Muscle layer of colon (tissue), 2 donors: ENCODE data around the gene CMTM1.
"Not testable (repeated sequence)": the region's sequence is repeated elsewhere in the genome, so short reads cannot be mapped to it uniquely, and the experiment has no call there.

ENCODE experiments used
- H3K27ac ChIP-seq: one replicate; pipeline ENCODE4 v1.7.0; 2013; ENCODE audit warnings: low read depth, mild to moderate bottlenecking, low read length, moderate library complexity
- H3K27me3 ChIP-seq, 2 donors: one replicate each; pipeline ENCODE4 v1.7.0; 2013; ENCODE audit warnings: low read length in 2 of 2, mild to moderate bottlenecking in 2 of 2; ENCODE audit not compliant: insufficient read depth in 2 of 2, control insufficient read depth in 1 of 2
- H3K36me3 ChIP-seq: one replicate; pipeline ENCODE4 v1.7.0; 2013; ENCODE audit warnings: mild to moderate bottlenecking, low read length; ENCODE audit not compliant: insufficient read depth
- H3K4me1 ChIP-seq: one replicate; pipeline ENCODE4 v1.7.0; 2013; ENCODE audit warnings: mild to moderate bottlenecking, low read length; ENCODE audit not compliant: insufficient read depth
- H3K4me3 ChIP-seq, 2 donors: one replicate each; pipeline ENCODE4 v1.7.0; 2013; ENCODE audit warnings: low read length in 2 of 2, low read depth in 1 of 2, mild to moderate bottlenecking in 1 of 2, moderate library complexity in 1 of 2
- H3K9ac ChIP-seq: one replicate; pipeline ENCODE4 v1.7.0; 2013; ENCODE audit warnings: low read length
- H3K9me3 ChIP-seq: one replicate; pipeline ENCODE4 v1.7.0; 2013; ENCODE audit warnings: mild to moderate bottlenecking, low read length
- donor health status: abdominal sarcoma.
- donor health status: Adenocarcinoma of cecum.

Gene CMTM1

GRCh38 chr16:66552286-66553177, 13.7 kb upstream of the CMTM1 start, which contains the start of gene CKLF:
Gene CKLF (plus strand): TSS chr16:66552576. CDS start chr16:66552716, 140 bp downstream.
- peaks cover 41% of the 10 kb centered on the region for H3K4me1 ChIP-seq
- no peaks in the 10 kb centered on the region for H3K9me3 ChIP-seq
- peak within 1 kb of the TSS; percentile 86 for H3K9ac ChIP-seq
- peaks cover 2% of the 10 kb centered on the region for H3K36me3 ChIP-seq
- H3K27me3 ChIP-seq = no peaks in the 10 kb centered on the region
- peak within 1 kb of the TSS; percentile 98 for H3K27ac ChIP-seq
- peak within 1 kb of the TSS; percentile 62 to 89 for H3K4me3 ChIP-seq

GRCh38 chr16:66553223-66553622, 13.0 kb upstream of the CMTM1 start:
- Histone ChIP-seq H3K9me3 (no peaks in the 10 kb centered on the region), H3K4me3 (peak overlapping the region; percentile 62 to 89), H3K9ac (no peak overlapping the region), H3K27ac (no peak overlapping the region), H3K4me1 (peaks cover 38% of the 10 kb centered on the region), H3K27me3 (no peaks in the 10 kb centered on the region), H3K36me3 (peaks cover 5% of the 10 kb centered on the region)

GRCh38 chr16:66554021-66554420, 12.2 kb upstream of the CMTM1 start:
- Histone ChIP-seq H3K9me3 (no peaks in the 10 kb centered on the region), H3K4me1 (peaks cover 30% of the 10 kb centered on the region), H3K9ac (no peak overlapping the region), H3K27me3 (no peaks in the 10 kb centered on the region), H3K27ac (no peak overlapping the region), H3K36me3 (peaks cover 13% of the 10 kb centered on the region), H3K4me3 (no peak overlapping the region)

- H3K36me3 ChIP-seq = peaks cover 14% of the 10 kb centered on the region
- H3K9ac ChIP-seq = no peak overlapping the region
- no peaks in the 10 kb centered on the region for H3K9me3 ChIP-seq
- H3K27me3 ChIP-seq = no peaks in the 10 kb centered on the region
- peaks cover 29% of the 10 kb centered on the region for H3K4me1 ChIP-seq
- no peak overlapping the region for H3K27ac ChIP-seq
- H3K4me3 ChIP-seq = no peak overlapping the region
Observed at GRCh38 chr16:66554495-66554894, 11.7 kb upstream of the CMTM1 start.

- H3K27ac ChIP-seq = no peak overlapping the region
- H3K4me3 ChIP-seq = no peak overlapping the region
- no peaks in the 10 kb centered on the region for H3K9me3 ChIP-seq
- H3K9ac ChIP-seq = no peak overlapping the region
- no peaks in the 10 kb centered on the region for H3K4me1 ChIP-seq
- H3K27me3 ChIP-seq = no peaks in the 10 kb centered on the region
- H3K36me3 ChIP-seq = peaks cover 22% of the 10 kb centered on the region
Observed at GRCh38 chr16:66560107-66560506, 6.1 kb upstream of the CMTM1 start.

GRCh38 chr16:66561381-66562080, 4.7 kb upstream of the CMTM1 start:
- Histone ChIP-seq H3K27me3 (no peaks in the 10 kb centered on the region), H3K27ac (no peak overlapping the region), H3K36me3 (peaks cover 22% of the 10 kb centered on the region), H3K9me3 (no peaks in the 10 kb centered on the region), H3K9ac (no peak overlapping the region), H3K4me1 (no peaks in the 10 kb centered on the region), H3K4me3 (no peak overlapping the region)

GRCh38 chr16:66562409-66562808, 3.8 kb upstream of the CMTM1 start:
- Histone ChIP-seq H3K9ac (no peak overlapping the region), H3K27ac (no peak overlapping the region), H3K36me3 (peaks cover 21% of the 10 kb centered on the region), H3K9me3 (no peaks in the 10 kb centered on the region), H3K4me1 (no peaks in the 10 kb centered on the region), H3K27me3 (no peaks in the 10 kb centered on the region), H3K4me3 (no peak overlapping the region)

- Histone ChIP-seq H3K4me1 (no peaks in the 10 kb centered on the region), H3K27me3 (no peaks in the 10 kb centered on the region), H3K9ac (no peak overlapping the region), H3K4me3 (no peak overlapping the region), H3K36me3 (peaks cover 18% of the 10 kb centered on the region), H3K9me3 (no peaks in the 10 kb centered on the region), H3K27ac (no peak overlapping the region)
Observed at GRCh38 chr16:66562986-66563385, 3.3 kb upstream of the CMTM1 start.

- no peaks in the 10 kb centered on the region for H3K4me1 ChIP-seq
- no peak overlapping the region for H3K4me3 ChIP-seq
- no peak overlapping the region for H3K27ac ChIP-seq
- H3K27me3 ChIP-seq = no peaks in the 10 kb centered on the region
- H3K9ac ChIP-seq = no peak overlapping the region
- peaks cover 12% of the 10 kb centered on the region for H3K36me3 ChIP-seq
- no peaks in the 10 kb centered on the region for H3K9me3 ChIP-seq
Observed at GRCh38 chr16:66563574-66564334, 2.5 kb upstream of the CMTM1 start.

GRCh38 chr16:66567270-66567669, 1.0 kb downstream of the CMTM1 start:
- H3K36me3 ChIP-seq, H3K9ac ChIP-seq, H3K9me3 ChIP-seq, H3K4me3 ChIP-seq, H3K27me3 ChIP-seq, H3K27ac ChIP-seq, H3K4me1 ChIP-seq: not testable (repeated sequence)

GRCh38 chr16:66568355-66568754, 2.1 kb downstream of the CMTM1 start:
- Histone ChIP-seq H3K9ac (no peak overlapping the region), H3K36me3 (no peaks in the 10 kb centered on the region), H3K27ac (no peak overlapping the region), H3K27me3 (no peaks in the 10 kb centered on the region), H3K4me3 (no peak overlapping the region), H3K9me3 (no peaks in the 10 kb centered on the region), H3K4me1 (no peaks in the 10 kb centered on the region)
